Adrenal gland (tissue), 12 donors: Measurements from ENCODE around the gene IER5. TPM values are rescaled to one million over a fixed set of nuclear protein-coding genes. Genes with fewer than 3 reads are reported as not detected.
"Not testable (repeated sequence)": the region's sequence is repeated elsewhere in the genome, so short reads cannot be mapped to it uniquely, and the experiment has no call there.

Experiments used
- DNase-seq, 7 donors: peaks; one replicate each; pipeline ENCODE4 v3.0.0-alpha.2; 2019 to 2020
- H3K27ac ChIP-seq, 5 donors: fragments of 200-600 bp; sonication (generic) in 4 of 5; 1 replicate in 3 of 5; 2 replicates in 2 of 5; pipeline versions ENCODE4 v1.5.1 to v1.8.0; 2016 to 2020; ENCODE audit warnings: mild to moderate bottlenecking in 1 of 5
- H3K27me3 ChIP-seq: fragments of 200-600 bp; 2 replicates; pipeline ENCODE4 v1.8.0; 2021
- H3K36me3 ChIP-seq, 2 donors: fragments of 200-600 bp; replicated peaks in 1 of 2; 1 replicate in 1 of 2; 2 replicates in 1 of 2; pipeline versions ENCODE4 v1.5.1 to v1.8.0; 2018 to 2022
- H3K4me1 ChIP-seq, 2 donors: fragments of 200-600 bp; replicated peaks in 1 of 2; 1 replicate in 1 of 2; 2 replicates in 1 of 2; pipeline versions ENCODE4 v1.5.1 to v1.8.0; 2018 to 2021
- H3K4me3 ChIP-seq, 4 donors: fragments of 200-600 bp; sonication (generic) in 3 of 4; one replicate each; pipeline ENCODE4 v1.5.1; 2016 to 2018
- H3K9me3 ChIP-seq, 3 donors: fragments of 200-600 bp; sonication (generic) in 1 of 3; replicated peaks in 1 of 3; 1 replicate in 2 of 3; 2 replicates in 1 of 3; pipeline versions ENCODE4 v1.5.1 to v1.8.0; 2016 to 2021
- CTCF ChIP-seq, 6 experiments: fragments of 450-650 bp in 4 of 6; fragments of 200-600 bp in 2 of 6; sonication (generic) in 1 of 6; IDR thresholded peaks; 1 replicate in 5 of 6; 2 replicates in 1 of 6; pipeline versions ENCODE4 v1.5.1 to v1.8.0; 2016 to 2021; ENCODE audit warnings: antibody characterized with exemption in 6 of 6, mild to moderate bottlenecking in 2 of 6, moderate library complexity in 1 of 6
- POLR2A ChIP-seq, 2 donors: fragments of 450-650 bp; IDR thresholded peaks; one replicate each; pipeline ENCODE4 v1.6.1; 2017; ENCODE audit warnings: antibody characterized with exemption in 2 of 2, mild to moderate bottlenecking in 2 of 2, moderate library complexity in 1 of 2
- WGBS, 4 donors: extraction: QIAGEN DNeasy Blood & Tissue Kit in 2 of 4; methylation state at CpG; one replicate each; pipeline versions ENCODE4 v1.1.5 to v1.1.7; 2013 to 2017; 5-methylcytosine and 5-hydroxymethylcytosine counted together
- intact Hi-C, 2 donors: fragments of 100-400 bp; cut with DNase I; formaldehyde crosslinking; loops; one replicate each; pipeline versions ENCODE4 v1.14.1 to v1.15.0; 2022 to 2023
- polyA plus RNA-seq, 3 donors: library from polyadenylated mRNA; stranded (reverse); fragments of 200-250 nt in 2 of 3; fragments of 350-450 nt in 1 of 3; fragmentation: Illumina TruSeq in 1 of 3; extraction: RNeasy Lipid Tissue Mini Kit (QIAGEN cat#74804) in 1 of 3; gene quantifications; one replicate each; pipeline ENCODE4 v1.2.3, GENCODE V29; 2013 to 2014
- total RNA-seq, 9 donors: library from RNA; depleted of rRNA in 4 of 9; stranded (reverse); fragments of >200 nt in 4 of 9; fragments of 120-200 nt in 1 of 9; fragmentation: NEBNext Ultra II Directional in 1 of 9; extraction: Animal tissue kit (Norgen Biotek cat#: 25700) in 1 of 9; gene quantifications; one replicate each; pipeline versions ENCODE4 v1.1.0 to v1.2.4, GENCODE V29; 2013 to 2023
- donor health status: healthy with polysubstance abuse.
- donor health status: Bipolar disorder and iron deficiency.
- donor health status: DM: yes; HTN: yes; CAD: no.
- donor health status: DM: no; HTN: no; CAD: no.
- donor health status: DM: no; HTN: no; CAD: no.
- donor health status: DM: yes; HTN: yes; CAD: no.

IER5 gene
- total and polyA plus RNA-seq, 12 donors: 2.0 to 19.2 (median 8.9) TPM

GRCh38 chr1:181044449-181044966 lies 44.0 kb upstream of the IER5 start:
- peaks cover 0 to 8% of the 10 kb centered on the region in 2 donors for H3K4me1 ChIP-seq
- WGBS, 4 donors: 73 to 82% (median 79%) methylated on average over 5 of the region's 5 CpGs
- no peaks in the 10 kb centered on the region for H3K9me3 ChIP-seq
- TF ChIP-seq CTCF (IDR thresholded peaks at IDR 0.05): no peak
- H3K27ac ChIP-seq: no peak overlapping the region
- no peaks in the 10 kb centered on the region for H3K36me3 ChIP-seq
- DNase-seq: no peak
- no peak overlapping the region for H3K4me3 ChIP-seq
- no peaks in the 10 kb centered on the region for H3K27me3 ChIP-seq
- intact Hi-C loops: no loop called here

DNA sequence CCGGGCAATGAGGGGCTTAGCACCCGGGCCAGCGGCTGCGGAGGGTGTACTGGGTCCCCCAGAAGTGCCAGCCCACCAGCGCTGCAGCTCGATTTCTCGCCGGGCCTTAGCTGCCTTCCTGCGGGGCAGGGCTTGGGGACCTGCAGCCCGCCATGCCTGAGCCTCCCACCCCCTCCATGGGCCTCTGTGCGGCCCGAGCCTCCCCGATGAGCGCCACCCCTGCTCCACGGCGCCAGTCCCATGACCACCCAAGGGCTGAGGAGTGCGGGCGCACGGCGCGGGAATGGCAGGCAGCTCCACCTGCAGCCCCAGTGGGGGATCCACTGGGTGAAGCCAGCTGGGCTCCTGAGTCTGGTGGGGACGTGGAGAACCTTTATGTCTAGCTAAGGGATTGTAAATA lies 42.6 kb upstream of the IER5 start:
- H3K27ac ChIP-seq, H3K36me3 ChIP-seq, H3K4me3 ChIP-seq, H3K27me3 ChIP-seq, intact Hi-C loops, DNase-seq, H3K9me3 ChIP-seq, H3K4me1 ChIP-seq: not testable (repeated sequence)
- WGBS, 4 donors: 95 to 98% (median 97%) methylated on average over 6 to 22 of the region's 22 CpGs

- WGBS, 4 donors: 91 to 93% (median 92%) methylated on average over 4 of the region's 4 CpGs
- Histone ChIP-seq H3K4me1 (peaks cover 0 to 3% of the 10 kb centered on the region in 2 donors), H3K27ac (no peak overlapping the region), H3K9me3 (no peaks in the 10 kb centered on the region), H3K27me3 (no peaks in the 10 kb centered on the region), H3K4me3 (no peak overlapping the region), H3K36me3 (no peaks in the 10 kb centered on the region)
- no peak for DNase-seq
- TF ChIP-seq POLR2A (IDR thresholded peaks at IDR 0.05) (no peak), CTCF (IDR thresholded peaks at IDR 0.05) (no peak)
- intact Hi-C loops: no loop called here
Measured at GRCh38 chr1:181049378-181049777, 39.1 kb upstream of the IER5 start.

DNA sequence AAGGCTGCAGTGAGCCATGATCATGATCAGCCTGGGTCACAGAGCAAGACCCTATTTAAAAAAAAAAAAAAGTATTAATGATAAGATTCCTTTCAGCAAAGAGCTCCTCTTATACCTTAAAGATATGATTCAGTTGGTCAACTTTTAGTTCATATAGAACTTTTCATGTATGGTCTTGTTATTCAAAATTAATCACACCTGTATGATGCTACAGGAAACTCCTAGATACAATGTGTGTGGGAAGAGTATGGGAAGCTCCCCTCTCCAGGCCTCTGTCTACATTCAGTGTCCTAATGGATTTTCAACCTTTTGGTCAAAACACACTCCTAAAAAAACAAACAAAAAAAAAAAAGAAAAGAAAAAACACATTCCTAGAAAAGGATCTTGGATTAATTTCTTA lies 37.6 kb upstream of the IER5 start:
- no peak for DNase-seq
- intact Hi-C loops: no loop called here
- no peaks in the 10 kb centered on the region for H3K36me3 ChIP-seq

More for the DNA sequence above, 37.6 kb upstream of the IER5 start:
- Histone ChIP-seq H3K27ac (no peak overlapping the region), H3K4me3 (no peak overlapping the region), H3K27me3 (no peaks in the 10 kb centered on the region), H3K9me3 (no peaks in the 10 kb centered on the region), H3K4me1 (no peaks in the 10 kb centered on the region)
- TF ChIP-seq POLR2A (IDR thresholded peaks at IDR 0.05) (no peak), CTCF (IDR thresholded peaks at IDR 0.05) (no peak)
